HUES48 (cell line): ENCODE data around the gene FAM174B.

Experiments used
- H3K27ac ChIP-seq: one replicate; pipeline ENCODE4 v1.7.0; 2013; ENCODE audit warnings: low read depth, low read length, inconsistent platforms
- H3K27me3 ChIP-seq: 2 replicates; pipeline ENCODE4 v1.6.1; 2013; ENCODE audit warnings: mild to moderate bottlenecking, low read length; ENCODE audit not compliant: control insufficient read depth, insufficient read depth
- H3K36me3 ChIP-seq: 2 replicates; pipeline ENCODE4 v1.6.1; 2013; ENCODE audit warnings: low read length; ENCODE audit not compliant: control insufficient read depth, insufficient read depth
- H3K4me1 ChIP-seq: 2 replicates; pipeline ENCODE4 v1.6.1; 2013; ENCODE audit warnings: mild to moderate bottlenecking, low read length; ENCODE audit not compliant: control insufficient read depth, insufficient read depth
- H3K4me3 ChIP-seq: 2 replicates; pipeline ENCODE4 v1.5.1; 2013; ENCODE audit warnings: mild to moderate bottlenecking, low read depth, low read length
- H3K9ac ChIP-seq: 2 replicates; pipeline ENCODE4 v1.6.1; 2013; ENCODE audit warnings: mild to moderate bottlenecking, low read depth, low read length, moderate library complexity
- H3K9me3 ChIP-seq: 2 replicates; pipeline ENCODE4 v1.6.1; 2013; ENCODE audit warnings: low read length; ENCODE audit not compliant: control insufficient read depth, insufficient read depth

FAM174B gene

GRCh38 chr15:92665100-92665555 lies 9.6 kb upstream of the FAM174B start:
- Histone ChIP-seq H3K9me3 (no peaks in the 10 kb centered on the region), H3K27ac (peak overlapping the region; percentile 21), H3K4me1 (peaks cover 28% of the 10 kb centered on the region), H3K4me3 (no peak overlapping the region), H3K36me3 (no peaks in the 10 kb centered on the region), H3K27me3 (peaks cover 15% of the 10 kb centered on the region), H3K9ac (no peak overlapping the region)

- no peak overlapping the region for H3K9ac ChIP-seq
- H3K9me3 ChIP-seq: no peaks in the 10 kb centered on the region
- no peak overlapping the region for H3K4me3 ChIP-seq
- H3K27me3 ChIP-seq: peaks cover 10% of the 10 kb centered on the region
- H3K36me3 ChIP-seq: no peaks in the 10 kb centered on the region
- peaks cover 28% of the 10 kb centered on the region for H3K4me1 ChIP-seq
- peak overlapping the region; percentile 2 for H3K27ac ChIP-seq
These were observed 8.8 kb upstream of the FAM174B start for GRCh38 chr15:92664178-92664900.

DNA sequence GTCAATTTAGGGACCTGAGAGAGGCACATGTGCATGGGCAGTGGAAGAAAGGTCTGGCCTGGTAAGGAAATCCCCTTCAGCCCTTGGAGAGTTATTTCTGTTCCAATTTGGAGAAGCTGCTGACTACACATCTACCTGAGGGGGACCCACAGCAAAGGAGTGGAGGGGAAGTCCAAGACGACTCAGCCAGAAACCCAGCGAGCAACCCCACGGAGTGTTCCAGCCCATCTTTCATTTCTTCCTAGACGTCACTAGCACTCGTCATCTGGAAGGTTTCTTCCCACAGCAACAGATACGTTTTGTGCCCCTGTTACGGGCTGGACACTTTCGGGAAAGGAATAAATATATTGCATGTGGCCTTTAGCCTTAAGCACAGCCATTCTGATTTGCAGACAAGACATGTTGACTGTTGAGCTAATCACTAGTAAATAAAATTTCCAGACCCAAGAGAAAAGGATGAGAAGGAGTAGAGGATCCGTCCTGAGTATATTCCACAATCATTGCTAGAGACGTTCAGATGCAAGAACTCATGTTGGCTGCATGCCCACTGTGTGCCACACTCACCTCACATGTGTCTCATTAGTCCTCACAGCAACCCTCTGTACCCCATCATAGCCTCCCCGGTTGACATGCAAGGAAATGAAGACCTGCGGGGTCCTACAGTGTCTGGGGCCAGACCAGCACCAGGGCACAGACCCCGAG lies 7.8 kb upstream of the FAM174B start:
- Histone ChIP-seq H3K27me3 (peaks cover 4% of the 10 kb centered on the region; the same call in 1 of the 2 replicates), H3K27ac (no peak overlapping the region), H3K4me1 (peaks cover 26% of the 10 kb centered on the region), H3K36me3 (no peaks in the 10 kb centered on the region), H3K4me3 (no peak overlapping the region), H3K9me3 (no peaks in the 10 kb centered on the region), H3K9ac (no peak overlapping the region)

DNA sequence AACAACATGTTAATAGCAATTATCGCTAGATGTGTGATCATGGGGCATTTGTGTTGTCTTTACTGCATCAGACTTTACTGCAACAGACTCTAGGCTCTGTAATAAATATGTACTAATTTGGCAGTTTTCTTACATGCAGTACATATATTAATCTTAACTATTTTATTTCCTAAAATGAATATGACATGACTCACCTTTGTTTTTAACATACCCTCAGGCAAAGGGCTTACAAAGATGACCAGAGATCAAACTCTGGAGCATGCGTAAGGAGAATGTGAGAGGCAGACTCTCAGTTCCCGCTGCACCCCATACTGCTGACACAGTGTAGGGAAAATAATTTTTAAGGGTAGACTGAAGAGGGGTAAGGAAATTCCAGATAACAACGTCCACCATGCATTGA lies 7.2 kb upstream of the FAM174B start:
- Histone ChIP-seq H3K27ac (no peak overlapping the region), H3K9me3 (no peaks in the 10 kb centered on the region), H3K4me3 (no peak overlapping the region), H3K9ac (no peak overlapping the region), H3K27me3 (no peaks in the 10 kb centered on the region; the same call in 1 of the 2 replicates), H3K36me3 (no peaks in the 10 kb centered on the region), H3K4me1 (peaks cover 22% of the 10 kb centered on the region)

DNA sequence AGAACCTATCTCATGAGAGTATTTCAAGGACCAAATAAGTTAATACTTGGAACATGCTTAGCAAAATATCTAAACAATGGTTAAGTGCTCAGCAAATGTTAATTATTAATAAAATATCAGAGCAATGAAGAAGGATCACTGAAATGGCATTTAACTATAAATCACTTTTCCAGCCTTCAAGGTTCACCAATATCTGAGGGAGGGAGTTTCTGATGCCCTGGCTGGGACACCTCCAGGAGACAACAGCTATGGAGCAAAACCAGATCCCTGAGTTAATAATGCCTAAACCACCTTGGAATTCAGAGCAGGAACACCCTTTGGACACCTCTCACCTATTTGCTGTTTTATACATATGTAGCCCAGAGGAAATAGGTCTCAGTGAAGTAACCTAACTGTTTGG lies 6.4 kb upstream of the FAM174B start:
- Histone ChIP-seq H3K36me3 (no peaks in the 10 kb centered on the region), H3K4me3 (no peak overlapping the region), H3K4me1 (peaks cover 14% of the 10 kb centered on the region), H3K9me3 (no peaks in the 10 kb centered on the region), H3K9ac (no peak overlapping the region), H3K27ac (no peak overlapping the region), H3K27me3 (peaks cover 4% of the 10 kb centered on the region)

- Histone ChIP-seq H3K27ac (no peak overlapping the region), H3K36me3 (no peaks in the 10 kb centered on the region), H3K9ac (no peak overlapping the region), H3K27me3 (peaks cover 13% of the 10 kb centered on the region), H3K4me1 (peaks cover 13% of the 10 kb centered on the region), H3K9me3 (no peaks in the 10 kb centered on the region), H3K4me3 (no peak overlapping the region)
These were observed 5.5 kb upstream of the FAM174B start for GRCh38 chr15:92661069-92661468.

DNA sequence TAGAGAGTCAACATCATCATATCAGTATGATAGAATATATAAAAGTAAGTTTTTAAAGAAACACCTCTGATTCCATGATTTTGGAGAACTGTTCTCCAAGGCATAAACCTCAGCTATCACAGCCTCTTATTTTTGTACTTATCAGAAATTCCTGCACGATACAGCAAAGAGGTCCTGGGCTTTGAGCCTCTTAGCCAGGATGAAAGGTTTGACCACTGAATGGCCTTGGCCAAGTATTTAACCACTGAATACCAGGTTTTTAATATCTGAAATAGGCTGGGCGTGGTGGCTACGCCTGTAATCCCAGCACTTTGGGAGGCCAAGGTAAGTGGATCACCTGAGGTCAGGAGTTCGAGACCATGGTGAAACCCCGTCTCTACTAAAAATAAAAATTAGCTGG lies 1.9 kb upstream of the FAM174B start:
- Histone ChIP-seq H3K27me3 (peaks cover 17% of the 10 kb centered on the region), H3K9me3 (no peaks in the 10 kb centered on the region), H3K36me3 (no peaks in the 10 kb centered on the region), H3K4me1 (peaks cover 17% of the 10 kb centered on the region), H3K4me3 (no peak overlapping the region), H3K27ac (no peak overlapping the region), H3K9ac (no peak overlapping the region)

GRCh38 chr15:92656089-92656488 lies 514 bp upstream of the FAM174B start:
- no peak overlapping the region for H3K9ac ChIP-seq
- H3K4me1 ChIP-seq: peaks cover 19% of the 10 kb centered on the region
- H3K4me3 ChIP-seq: peak overlapping the region; percentile 72; the same call in 1 of the 2 replicates
- no peaks in the 10 kb centered on the region for H3K9me3 ChIP-seq
- no peaks in the 10 kb centered on the region for H3K36me3 ChIP-seq
- peaks cover 17% of the 10 kb centered on the region for H3K27me3 ChIP-seq
- peak overlapping the region; percentile 48 for H3K27ac ChIP-seq

GRCh38 chr15:92654662-92655061 lies 913 bp downstream of the FAM174B start:
- H3K9ac ChIP-seq: no peak overlapping the region
- H3K27me3 ChIP-seq: peaks cover 17% of the 10 kb centered on the region

GRCh38 chr15:92653836-92654539 lies 1.6 kb downstream of the FAM174B start:
- Histone ChIP-seq H3K9ac (no peak overlapping the region), H3K4me3 (peak overlapping the region; percentile 72; the same call in 1 of the 2 replicates), H3K4me1 (peaks cover 31% of the 10 kb centered on the region), H3K27me3 (peaks cover 17% of the 10 kb centered on the region), H3K27ac (peak overlapping the region; percentile 40), H3K9me3 (no peaks in the 10 kb centered on the region), H3K36me3 (no peaks in the 10 kb centered on the region)

More at GRCh38 chr15:92654662-92655061, 913 bp downstream of the FAM174B start:
- Histone ChIP-seq H3K4me1 (peaks cover 25% of the 10 kb centered on the region), H3K9me3 (no peaks in the 10 kb centered on the region), H3K4me3 (peak overlapping the region; percentile 72), H3K36me3 (no peaks in the 10 kb centered on the region), H3K27ac (peak overlapping the region; percentile 40)
